SU-DHL-6 (cell line): Measurements from ENCODE around the gene AFF3.

Experiments used
- EZH2phosphoT487 ChIP-seq: fragments of 200-600 bp; sonication (generic), shearing (Covaris generic); conservative IDR thresholded peaks from 2 replicates; pipeline ENCODE4 v1.6.1; 2018; ENCODE audit warnings: mild to moderate bottlenecking, antibody characterized with exemption, low read length, moderate library complexity, mixed read lengths
- TF ChIP-seq, protein P1 (sequence below): fragments of 200-600 bp; sonication (generic); IDR thresholded peaks from one replicate; pipeline ENCODE4 v1.5.1; 2017; ENCODE audit warnings: antibody characterized with exemption, mild to moderate bottlenecking, low read length, moderate library complexity; ENCODE audit not compliant: insufficient read depth, poor library complexity, severe bottlenecking

DNA sequence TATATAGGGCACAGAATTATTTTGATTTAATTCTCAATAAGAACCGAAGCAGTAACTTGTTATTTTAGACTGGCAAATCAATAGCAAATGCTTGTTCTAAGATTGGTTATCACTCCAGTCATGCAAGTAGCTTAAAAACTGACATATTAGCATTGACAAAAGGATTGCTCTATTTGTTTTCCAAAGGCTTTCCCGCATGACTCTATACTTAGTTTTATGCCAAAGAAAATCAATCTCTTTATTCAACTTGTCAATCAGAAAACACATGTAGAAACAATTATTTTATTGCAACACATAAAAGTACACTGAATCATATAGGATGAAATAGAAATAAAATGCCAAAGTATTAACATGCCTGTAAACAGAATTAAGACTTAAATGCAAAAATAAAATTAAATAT lies 108.4 kb downstream of the AFF3 start:
- TF ChIP-seq, protein P1, sequence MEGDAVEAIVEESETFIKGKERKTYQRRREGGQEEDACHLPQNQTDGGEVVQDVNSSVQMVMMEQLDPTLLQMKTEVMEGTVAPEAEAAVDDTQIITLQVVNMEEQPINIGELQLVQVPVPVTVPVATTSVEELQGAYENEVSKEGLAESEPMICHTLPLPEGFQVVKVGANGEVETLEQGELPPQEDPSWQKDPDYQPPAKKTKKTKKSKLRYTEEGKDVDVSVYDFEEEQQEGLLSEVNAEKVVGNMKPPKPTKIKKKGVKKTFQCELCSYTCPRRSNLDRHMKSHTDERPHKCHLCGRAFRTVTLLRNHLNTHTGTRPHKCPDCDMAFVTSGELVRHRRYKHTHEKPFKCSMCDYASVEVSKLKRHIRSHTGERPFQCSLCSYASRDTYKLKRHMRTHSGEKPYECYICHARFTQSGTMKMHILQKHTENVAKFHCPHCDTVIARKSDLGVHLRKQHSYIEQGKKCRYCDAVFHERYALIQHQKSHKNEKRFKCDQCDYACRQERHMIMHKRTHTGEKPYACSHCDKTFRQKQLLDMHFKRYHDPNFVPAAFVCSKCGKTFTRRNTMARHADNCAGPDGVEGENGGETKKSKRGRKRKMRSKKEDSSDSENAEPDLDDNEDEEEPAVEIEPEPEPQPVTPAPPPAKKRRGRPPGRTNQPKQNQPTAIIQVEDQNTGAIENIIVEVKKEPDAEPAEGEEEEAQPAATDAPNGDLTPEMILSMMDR, result no peak
- TF ChIP-seq EZH2phosphoT487, result no peak
